GM19025 (cell line): ENCODE measurements around the gene EMILIN3.

Source experiments
- ATAC-seq: cut with Tn5 transposase; IDR thresholded peaks from one replicate; pipeline ENCODE4 v1.9.1; 2021; ENCODE audit warnings: mild to moderate bottlenecking, low read depth, moderate library complexity; ENCODE audit not compliant: unreplicated experiment

Gene EMILIN3

GRCh38 chr20:41392871-41393704 lies 26.5 kb upstream of the EMILIN3 start:
- ATAC-seq: no peak

- no peak for ATAC-seq
Observed at GRCh38 chr20:41392295-41392694, 25.7 kb upstream of the EMILIN3 start.

- no peak for ATAC-seq
Observed at GRCh38 chr20:41391587-41392001, 25.0 kb upstream of the EMILIN3 start.

- no peak for ATAC-seq
Observed at GRCh38 chr20:41390889-41391288, 24.3 kb upstream of the EMILIN3 start.

- no peak for ATAC-seq
Observed at GRCh38 chr20:41387444-41387851, 20.8 kb upstream of the EMILIN3 start.

- ATAC-seq: no peak
Observed at GRCh38 chr20:41386502-41387427, 20.1 kb upstream of the EMILIN3 start.

- ATAC-seq: no peak
Observed at GRCh38 chr20:41382791-41383305, 16.2 kb upstream of the EMILIN3 start.

GRCh38 chr20:41380551-41381193 lies 14.1 kb upstream of the EMILIN3 start:
- ATAC-seq: no peak

- no peak for ATAC-seq
Observed at GRCh38 chr20:41379551-41379950, 12.9 kb upstream of the EMILIN3 start.

- ATAC-seq: no peak
Observed at GRCh38 chr20:41377275-41377674, 10.7 kb upstream of the EMILIN3 start.

- ATAC-seq: no peak
Observed at GRCh38 chr20:41376349-41376748, 9.7 kb upstream of the EMILIN3 start.

- no peak for ATAC-seq
Observed at GRCh38 chr20:41375846-41376245, 9.2 kb upstream of the EMILIN3 start.

- ATAC-seq: no peak
Observed at GRCh38 chr20:41373931-41374920, 7.6 kb upstream of the EMILIN3 start.

- ATAC-seq: no peak
Observed at GRCh38 chr20:41373251-41373783, 6.7 kb upstream of the EMILIN3 start.

GRCh38 chr20:41371371-41371770 lies 4.8 kb upstream of the EMILIN3 start:
- ATAC-seq: no peak

- no peak for ATAC-seq
Observed at GRCh38 chr20:41370176-41370575, 3.6 kb upstream of the EMILIN3 start.

- ATAC-seq: no peak
Observed at GRCh38 chr20:41369673-41370072, 3.1 kb upstream of the EMILIN3 start.

GRCh38 chr20:41367956-41368355 lies 1.3 kb upstream of the EMILIN3 start:
- ATAC-seq: no peak

- ATAC-seq: no peak
Observed at GRCh38 chr20:41367393-41367695, 726 bp upstream of the EMILIN3 start.
